Uterus (tissue), 4 donors: Measurements from ENCODE around the gene PDE4D. TPM values are rescaled to one million over a fixed set of nuclear protein-coding genes. Genes with fewer than 3 reads are reported as not detected.
A peak's percentile ranks its signal among the peaks of the same experiment; 100 is the strongest.

Experiments used
- DNase-seq, 2 donors: peaks; one replicate each; pipeline ENCODE4 v3.0.0-alpha.2; 2019 to 2020
- H3K27ac ChIP-seq, 2 donors: fragments of 200-600 bp; sonication (generic); 1 replicate in 1 of 2; 2 replicates in 1 of 2; pipeline ENCODE4 v1.5.1; 2016 to 2018
- H3K27me3 ChIP-seq, 2 donors: fragments of 200-600 bp; sonication (generic); one replicate each; pipeline ENCODE4 v1.5.1; 2018 to 2019; ENCODE audit warnings: control low read depth in 1 of 2
- H3K36me3 ChIP-seq, 2 donors: fragments of 200-600 bp; sonication (generic); one replicate each; pipeline ENCODE4 v1.5.1; 2019; ENCODE audit warnings: control low read depth in 1 of 2
- H3K4me1 ChIP-seq, 2 donors: fragments of 200-600 bp; sonication (generic); one replicate each; pipeline ENCODE4 v1.5.1; 2018 to 2019; ENCODE audit warnings: control low read depth in 1 of 2
- H3K4me3 ChIP-seq, 2 donors: fragments of 200-600 bp; sonication (generic); 1 replicate in 1 of 2; 2 replicates in 1 of 2; pipeline ENCODE4 v1.5.1; 2018 to 2019; ENCODE audit warnings: mild to moderate bottlenecking in 1 of 2
- H3K9me3 ChIP-seq, 2 donors: fragments of 200-600 bp; sonication (generic); one replicate each; pipeline ENCODE4 v1.5.1; 2019; ENCODE audit warnings: control low read depth in 1 of 2
- CTCF ChIP-seq, 4 experiments: fragments of 200-600 bp in 2 of 4; fragments of 450-650 bp in 2 of 4; sonication (generic) in 2 of 4; IDR thresholded peaks; one replicate each; pipeline ENCODE4 v1.5.1; 2016 to 2019; ENCODE audit warnings: antibody characterized with exemption in 4 of 4, mild to moderate bottlenecking in 2 of 4, moderate library complexity in 1 of 4
- POLR2A ChIP-seq, 2 donors: fragments of 450-650 bp; IDR thresholded peaks; one replicate each; pipeline ENCODE4 v1.6.1; 2016; ENCODE audit warnings: antibody characterized with exemption in 2 of 2, mild to moderate bottlenecking in 1 of 2, moderate library complexity in 1 of 2
- intact Hi-C: fragments of 100-400 bp; cut with DNase I; formaldehyde crosslinking; loops from one replicate; pipeline ENCODE4 v1.15.1; 2023; ENCODE audit warnings: low total_unique reads
- total RNA-seq, 4 donors: library from RNA; depleted of rRNA in 3 of 4; stranded (reverse); fragments of >200 nt in 3 of 4; gene quantifications; one replicate each; pipeline versions ENCODE4 v1.1.0 to v1.2.4, GENCODE V29; 2014 to 2023
- donor health status: DM: yes; HTN: yes; CAD: no.

PDE4D gene
- total RNA-seq, 4 donors from 2014 or later: 27.1 to 77.0 (median 45.8) TPM

GRCh38 chr5:59819806-59820205 is 73.7 kb downstream of the PDE4D start:
- no peak overlapping the region for H3K4me3 ChIP-seq
- H3K4me1 ChIP-seq: no peaks in the 10 kb centered on the region
- H3K36me3 ChIP-seq: no peaks in the 10 kb centered on the region
- no peaks in the 10 kb centered on the region for H3K27me3 ChIP-seq
- H3K27ac ChIP-seq: no peak overlapping the region
- no peaks in the 10 kb centered on the region for H3K9me3 ChIP-seq
- no peak for DNase-seq
- intact Hi-C loops: loop anchor here (10.0 kb wide), 1 partner anchor 855 kb away; no protein-coding TSS in a partner anchor
- no peak for TF ChIP-seq CTCF (IDR thresholded peaks at IDR 0.05)
- TF ChIP-seq POLR2A (IDR thresholded peaks at IDR 0.05): no peak

- intact Hi-C loops: loop anchor here (10.0 kb wide), 1 partner anchor 857 kb away; no protein-coding TSS in a partner anchor
- Histone ChIP-seq H3K27me3 (no peaks in the 10 kb centered on the region), H3K27ac (no peak overlapping the region), H3K4me1 (no peaks in the 10 kb centered on the region), H3K36me3 (no peaks in the 10 kb centered on the region), H3K9me3 (no peaks in the 10 kb centered on the region), H3K4me3 (no peak overlapping the region)
- DNase-seq: no peak
- no peak for TF ChIP-seq CTCF (IDR thresholded peaks at IDR 0.05)
- TF ChIP-seq POLR2A (IDR thresholded peaks at IDR 0.05): no peak
Measured at GRCh38 chr5:59817536-59817935, 76.0 kb downstream of the PDE4D start.

DNA sequence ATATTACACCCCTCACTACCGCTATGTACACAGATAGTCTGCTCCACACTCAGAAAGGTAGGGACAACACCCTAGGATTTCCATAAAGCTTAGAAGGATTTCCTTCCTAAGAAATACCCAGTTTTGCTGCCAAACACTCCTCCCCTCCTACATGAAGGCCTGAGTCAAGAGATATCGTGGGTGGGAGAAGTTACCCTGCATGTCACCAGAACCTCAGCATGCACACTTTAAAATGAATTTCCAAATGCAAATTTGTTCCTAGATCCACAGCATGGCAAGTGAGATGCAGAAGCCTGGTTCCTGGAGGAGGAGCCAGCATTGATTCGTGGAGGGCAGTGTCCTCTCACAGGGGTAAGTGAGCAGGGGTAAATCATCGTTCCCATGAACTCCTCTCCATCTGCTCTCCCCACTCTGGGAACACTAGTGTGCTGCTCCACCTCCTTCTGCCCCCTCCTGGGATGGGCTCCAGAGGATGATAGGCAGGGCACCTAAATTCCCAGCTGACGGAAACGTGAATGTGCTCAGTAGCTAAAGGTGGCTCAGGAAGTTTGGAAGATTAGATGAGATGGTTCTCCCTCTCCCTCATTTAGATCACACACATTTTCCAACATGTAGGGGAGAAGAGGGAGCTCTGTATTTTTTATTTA is 76.7 kb downstream of the PDE4D start:
- Histone ChIP-seq H3K9me3 (no peaks in the 10 kb centered on the region), H3K4me1 (no peaks in the 10 kb centered on the region), H3K4me3 (no peak overlapping the region), H3K27ac (no peak overlapping the region), H3K36me3 (no peaks in the 10 kb centered on the region), H3K27me3 (no peaks in the 10 kb centered on the region)
- no peak for DNase-seq
- intact Hi-C loops: loop anchor here (10.0 kb wide), 1 partner anchor 858 kb away; no protein-coding TSS in a partner anchor
- no peak for TF ChIP-seq POLR2A (IDR thresholded peaks at IDR 0.05)
- no peak for TF ChIP-seq CTCF (IDR thresholded peaks at IDR 0.05)

DNA sequence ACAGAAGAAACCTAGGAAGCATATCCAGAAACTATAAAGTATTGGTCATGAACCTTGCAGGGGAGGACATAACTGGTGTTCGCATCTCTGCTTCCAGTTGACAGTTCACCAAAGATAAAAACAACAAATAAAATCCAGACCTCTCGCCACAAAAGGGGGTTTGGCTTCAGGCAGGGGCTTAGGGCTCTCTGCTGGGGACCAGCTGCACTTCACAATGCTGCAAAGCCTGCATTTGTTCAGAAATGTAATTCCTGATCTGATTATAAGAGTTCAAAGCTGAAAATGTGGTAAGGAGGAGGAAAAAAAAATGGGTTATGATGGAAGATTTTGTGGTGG is 79.0 kb downstream of the PDE4D start:
- Histone ChIP-seq H3K9me3 (no peaks in the 10 kb centered on the region), H3K27ac (no peak overlapping the region), H3K36me3 (no peaks in the 10 kb centered on the region), H3K27me3 (no peaks in the 10 kb centered on the region), H3K4me1 (no peaks in the 10 kb centered on the region), H3K4me3 (no peak overlapping the region)
- no peak for DNase-seq
- intact Hi-C loops: loop anchor here (10.0 kb wide), 1 partner anchor 860 kb away; no protein-coding TSS in a partner anchor
- TF ChIP-seq CTCF (IDR thresholded peaks at IDR 0.05) (no peak), POLR2A (IDR thresholded peaks at IDR 0.05) (no peak)

- intact Hi-C loops: loop anchor here (10.0 kb wide), 1 partner anchor 861 kb away; no protein-coding TSS in a partner anchor
- Histone ChIP-seq H3K4me1 (no peaks in the 10 kb centered on the region), H3K36me3 (no peaks in the 10 kb centered on the region), H3K27ac (no peak overlapping the region), H3K27me3 (no peaks in the 10 kb centered on the region), H3K9me3 (no peaks in the 10 kb centered on the region), H3K4me3 (no peak overlapping the region)
- DNase-seq: no peak
- peak; percentile 18 to 40 (median 36) for TF ChIP-seq CTCF (IDR thresholded peaks at IDR 0.05)
- no peak for TF ChIP-seq POLR2A (IDR thresholded peaks at IDR 0.05)
Measured at GRCh38 chr5:59813761-59814536, 79.6 kb downstream of the PDE4D start.
